Parietal lobe (tissue), 2 donors: ENCODE measurements around the gene MESP1. TPM values are rescaled to one million over a fixed set of nuclear protein-coding genes. Genes with fewer than 3 reads are reported as not detected.

ENCODE experiments used
- small RNA-seq: library from RNA; depleted of rRNA; stranded (forward); fragments of <200 nt; gene quantifications from one replicate; pipeline ENCODE3, GENCODE V24; 2014; ENCODE audit warnings: low replicate concordance
- total RNA-seq: library from RNA; depleted of rRNA; stranded (reverse); fragments of >200 nt; gene quantifications from one replicate; pipeline ENCODE4 v1.2.3, GENCODE V29; 2014

MESP1 gene, protein sequence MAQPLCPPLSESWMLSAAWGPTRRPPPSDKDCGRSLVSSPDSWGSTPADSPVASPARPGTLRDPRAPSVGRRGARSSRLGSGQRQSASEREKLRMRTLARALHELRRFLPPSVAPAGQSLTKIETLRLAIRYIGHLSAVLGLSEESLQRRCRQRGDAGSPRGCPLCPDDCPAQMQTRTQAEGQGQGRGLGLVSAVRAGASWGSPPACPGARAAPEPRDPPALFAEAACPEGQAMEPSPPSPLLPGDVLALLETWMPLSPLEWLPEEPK
- total RNA-seq = 2.2 TPM

DNA sequence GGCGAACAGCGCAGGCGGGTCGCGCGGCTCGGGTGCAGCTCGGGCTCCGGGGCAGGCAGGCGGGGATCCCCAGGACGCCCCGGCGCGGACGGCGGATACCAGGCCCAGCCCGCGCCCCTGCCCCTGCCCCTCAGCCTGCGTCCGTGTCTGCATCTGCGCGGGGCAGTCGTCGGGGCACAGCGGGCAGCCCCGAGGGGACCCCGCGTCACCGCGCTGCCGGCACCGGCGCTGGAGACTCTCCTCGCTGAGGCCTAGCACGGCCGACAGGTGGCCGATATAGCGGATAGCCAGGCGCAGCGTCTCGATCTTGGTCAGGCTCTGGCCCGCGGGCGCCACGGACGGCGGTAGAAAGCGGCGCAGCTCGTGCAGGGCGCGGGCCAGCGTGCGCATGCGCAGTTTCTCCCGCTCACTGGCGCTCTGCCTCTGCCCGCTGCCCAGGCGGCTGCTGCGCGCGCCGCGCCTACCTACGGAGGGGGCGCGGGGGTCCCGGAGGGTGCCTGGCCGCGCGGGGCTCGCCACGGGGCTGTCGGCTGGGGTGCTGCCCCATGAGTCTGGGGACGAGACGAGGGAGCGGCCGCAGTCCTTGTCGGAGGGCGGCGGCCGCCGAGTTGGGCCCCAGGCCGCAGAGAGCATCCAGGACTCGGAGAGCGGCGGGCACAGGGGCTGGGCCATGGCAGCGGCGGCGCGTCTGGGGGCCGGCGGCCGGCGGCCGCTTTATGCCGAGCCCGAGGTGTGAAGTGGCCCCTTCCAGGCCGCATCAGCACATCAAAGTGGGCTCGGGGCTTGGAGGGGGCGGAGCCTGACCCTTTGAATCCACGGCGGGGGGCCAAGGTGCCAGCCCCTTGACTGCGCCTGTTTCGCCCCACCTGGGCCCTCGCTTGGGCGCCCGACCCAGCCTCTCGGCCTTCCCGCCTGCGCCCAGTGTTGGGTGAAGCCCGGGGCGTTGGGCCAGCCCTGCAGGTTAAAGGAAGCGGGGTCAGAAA, at the start of gene MESP1:
MESP1 (minus strand) TSS at position 690 of the 983 bp plus-strand sequence; CDS start at position 672, 18 bp downstream.

DNA sequence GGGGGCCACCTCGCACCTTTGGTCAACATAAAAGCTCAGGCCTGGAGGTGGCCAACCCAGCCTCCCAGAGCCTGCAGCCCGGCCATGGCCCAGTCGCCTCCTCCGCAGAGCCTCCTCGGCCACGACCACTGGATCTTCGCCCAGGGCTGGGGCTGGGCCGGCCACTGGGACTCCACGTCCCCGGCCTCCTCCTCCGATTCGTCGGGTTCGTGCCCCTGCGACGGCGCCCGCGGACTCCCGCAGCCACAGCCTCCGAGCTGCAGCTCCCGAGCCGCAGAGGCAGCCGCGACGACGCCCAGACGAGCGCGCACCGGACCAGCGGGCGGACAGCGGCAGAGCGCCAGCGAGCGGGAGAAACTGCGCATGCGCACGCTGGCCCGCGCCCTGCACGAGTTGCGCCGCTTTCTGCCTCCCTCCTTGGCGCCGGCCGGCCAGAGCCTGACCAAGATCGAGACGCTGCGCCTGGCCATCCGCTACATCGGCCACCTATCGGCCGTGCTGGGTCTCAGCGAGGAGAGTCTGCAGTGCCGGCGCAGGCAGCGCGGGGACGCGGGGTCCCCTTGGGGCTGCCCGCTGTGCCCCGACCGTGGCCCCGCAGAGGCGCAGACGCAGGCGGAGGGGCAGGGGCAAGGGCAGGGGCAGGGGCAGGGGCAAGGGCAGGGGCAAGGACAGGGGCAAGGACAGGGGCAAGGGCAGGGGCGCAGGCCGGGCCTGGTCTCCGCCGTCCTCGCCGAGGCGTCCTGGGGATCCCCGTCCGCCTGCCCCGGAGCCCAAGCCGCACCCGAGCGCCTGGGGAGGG, 25.4 kb upstream of the MESP1 start, which contains the start of gene MESP2:
MESP2 (plus strand) TSS at position 59 of the 799 bp plus-strand sequence; CDS start at position 85, 26 bp downstream.

Small RNA genes lying within 50 kb of the gene (small RNA-seq; reads per million reads assigned to genes)
- not detected for gene RNU6-132P

Other genes with a start within 250 kb of the MESP1 start
- gene TICRR, start 175.8 kb downstream of the MESP1 start, total RNA-seq = 6.6 TPM
- gene KIF7, start 95.8 kb downstream of the MESP1 start, total RNA-seq = 10.6 TPM
- gene PLIN1, start 71.9 kb downstream of the MESP1 start, total RNA-seq = 0.31 TPM
- gene PEX11A, start 60.5 kb downstream of the MESP1 start, total RNA-seq = 10.3 TPM
- gene WDR93, start 60.4 kb downstream of the MESP1 start, total RNA-seq = 0.63 TPM
- gene MESP2, start 25.1 kb upstream of the MESP1 start, total RNA-seq = not detected
- 1.3 TPM for gene ANPEP, start 63.6 kb upstream of the MESP1 start, total RNA-seq
- 59.5 TPM for gene AP3S2, start 142.7 kb upstream of the MESP1 start, total RNA-seq
- 21.6 TPM for gene ARPIN, start 161.7 kb upstream of the MESP1 start, total RNA-seq